HFFc6 (cell line): Measurements from ENCODE around the gene ZEB2. TPM values are rescaled to one million over a fixed set of nuclear protein-coding genes. Genes with fewer than 3 reads are reported as not detected.

Experiments used
- DNase-seq: peaks from one replicate; pipeline ENCODE4 v3.0.0-alpha.2; 2018
- H3K27ac Mint-ChIP-seq: 2 replicates; pipeline ENCODE4 v1.8.0; 2020; ENCODE audit warnings: mild to moderate bottlenecking, mixed read lengths
- H3K27me3 Mint-ChIP-seq: 2 replicates; pipeline ENCODE4 v1.8.0; 2021; ENCODE audit warnings: mild to moderate bottlenecking, moderate library complexity, mixed read lengths; ENCODE audit not compliant: insufficient read depth
- H3K36me3 Mint-ChIP-seq: 2 replicates; pipeline ENCODE4 v1.8.0; 2021; ENCODE audit warnings: low read depth, mixed read lengths
- H3K4me1 Mint-ChIP-seq: 2 replicates; pipeline ENCODE4 v1.8.0; 2020; ENCODE audit warnings: low read depth, mixed read lengths
- H3K4me3 Mint-ChIP-seq: 2 replicates; pipeline ENCODE4 v1.8.0; 2020; ENCODE audit warnings: mild to moderate bottlenecking, moderate library complexity, mixed read lengths
- H3K9me3 Mint-ChIP-seq: 2 replicates; pipeline ENCODE4 v1.8.0; 2020; ENCODE audit warnings: mild to moderate bottlenecking, mixed read lengths
- CTCF ChIP-seq: fragments of 200-600 bp; sonication (generic); IDR thresholded peaks from 2 replicates; pipeline ENCODE4 v1.5.0; 2021; ENCODE audit warnings: antibody characterized with exemption, mild to moderate bottlenecking
- total RNA-seq, 6 experiments: library from RNA; stranded (reverse); fragmentation: NEBNext Ultra II Directional; extraction: Animal tissue kit (Norgen Biotek cat#: 25700); gene quantifications; 2 replicates in 1 of 6; 3 replicates in 5 of 6; pipeline ENCODE4 v1.2.3, GENCODE V29; 2021

Gene ZEB2
- total RNA-seq, 6 experiments from 2014 or later: 57.0 to 76.3 (median 62.8) TPM

GRCh38 chr2:144441711-144442141 lies 78.2 kb downstream of the ZEB2 start:
- TF ChIP-seq CTCF: no peak
- Mint-ChIP-seq H3K36me3 (peaks cover 31% of the 10 kb centered on the region), H3K9me3 (no peaks in the 10 kb centered on the region), H3K27ac (no peak overlapping the region), H3K4me3 (no peak overlapping the region), H3K27me3 (no peaks in the 10 kb centered on the region), H3K4me1 (peaks cover 51% of the 10 kb centered on the region)
- no peak for DNase-seq

- Mint-ChIP-seq H3K27ac (no peak overlapping the region), H3K4me3 (no peak overlapping the region), H3K9me3 (no peaks in the 10 kb centered on the region), H3K36me3 (peaks cover 26% of the 10 kb centered on the region), H3K27me3 (no peaks in the 10 kb centered on the region; the same call in 1 of the 2 replicates), H3K4me1 (peaks cover 57% of the 10 kb centered on the region)
- TF ChIP-seq CTCF: no peak
- DNase-seq: no peak
Observed at GRCh38 chr2:144439993-144440392, 79.9 kb downstream of the ZEB2 start.

- Mint-ChIP-seq H3K27me3 (no peaks in the 10 kb centered on the region; the same call in 1 of the 2 replicates), H3K9me3 (no peaks in the 10 kb centered on the region), H3K36me3 (peaks cover 26% of the 10 kb centered on the region), H3K4me3 (no peak overlapping the region), H3K27ac (no peak overlapping the region), H3K4me1 (peaks cover 48% of the 10 kb centered on the region)
- TF ChIP-seq CTCF: no peak
- no peak for DNase-seq
Observed at GRCh38 chr2:144438801-144439631, 80.9 kb downstream of the ZEB2 start.

- H3K9me3 Mint-ChIP-seq: no peaks in the 10 kb centered on the region
- peaks cover 26% of the 10 kb centered on the region for H3K36me3 Mint-ChIP-seq
- no peak for DNase-seq
- H3K4me3 Mint-ChIP-seq: no peak overlapping the region
- peaks cover 41% of the 10 kb centered on the region; the same call in 1 of the 2 replicates for H3K4me1 Mint-ChIP-seq
- H3K27ac Mint-ChIP-seq: no peak overlapping the region
- no peak for TF ChIP-seq CTCF
- H3K27me3 Mint-ChIP-seq: no peaks in the 10 kb centered on the region; the same call in 1 of the 2 replicates
Observed at GRCh38 chr2:144437636-144438035, 82.3 kb downstream of the ZEB2 start.

GRCh38 chr2:144434425-144435222 lies 85.3 kb downstream of the ZEB2 start:
- H3K9me3 Mint-ChIP-seq: no peaks in the 10 kb centered on the region
- DNase-seq: no peak
- no peaks in the 10 kb centered on the region; the same call in 1 of the 2 replicates for H3K27me3 Mint-ChIP-seq
- TF ChIP-seq CTCF: no peak
- H3K4me3 Mint-ChIP-seq: no peak overlapping the region
- H3K4me1 Mint-ChIP-seq: peaks cover 33% of the 10 kb centered on the region; the same call in 1 of the 2 replicates
- H3K27ac Mint-ChIP-seq: no peak overlapping the region
- H3K36me3 Mint-ChIP-seq: peaks cover 20% of the 10 kb centered on the region
